WI38 (cell line): ENCODE results near the gene ATP6V0A4.
"Not testable (repeated sequence)": the region's sequence is repeated elsewhere in the genome, so short reads cannot be mapped to it uniquely, and the experiment has no call there.

Source experiments
- H3K4me3 ChIP-seq: 2 replicates; pipeline ENCODE4 v1.5.1; 2011; ENCODE audit warnings: low read depth, mild to moderate bottlenecking, control low read depth, low read length
- TF ChIP-seq, protein P1 (sequence below): IDR thresholded peaks from 2 replicates; pipeline ENCODE4 v1.5.1; 2012; ENCODE audit warnings: low read depth, mild to moderate bottlenecking, control low read depth, low read length

The ATP6V0A4 gene

DNA sequence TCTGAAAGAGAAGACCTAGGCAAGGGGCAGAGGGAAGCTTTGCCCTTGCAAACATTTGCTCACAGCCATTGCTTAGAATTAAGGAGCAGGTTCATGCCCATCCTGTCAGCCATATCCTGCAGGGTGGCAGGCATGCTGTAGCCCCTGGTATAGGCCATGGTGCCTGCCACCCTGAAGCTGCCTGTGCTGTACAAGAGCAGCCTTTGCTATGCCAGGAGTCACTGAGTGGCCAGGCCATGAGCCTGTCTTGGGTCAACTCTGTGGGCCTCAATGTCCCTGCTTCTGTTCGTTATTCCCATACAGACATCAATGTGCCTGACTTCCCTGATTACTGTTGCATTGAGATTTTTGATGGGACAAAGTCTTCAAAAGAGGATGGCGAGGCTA lies 96.5 kb downstream of the ATP6V0A4 start:
- TF ChIP-seq, protein P1, sequence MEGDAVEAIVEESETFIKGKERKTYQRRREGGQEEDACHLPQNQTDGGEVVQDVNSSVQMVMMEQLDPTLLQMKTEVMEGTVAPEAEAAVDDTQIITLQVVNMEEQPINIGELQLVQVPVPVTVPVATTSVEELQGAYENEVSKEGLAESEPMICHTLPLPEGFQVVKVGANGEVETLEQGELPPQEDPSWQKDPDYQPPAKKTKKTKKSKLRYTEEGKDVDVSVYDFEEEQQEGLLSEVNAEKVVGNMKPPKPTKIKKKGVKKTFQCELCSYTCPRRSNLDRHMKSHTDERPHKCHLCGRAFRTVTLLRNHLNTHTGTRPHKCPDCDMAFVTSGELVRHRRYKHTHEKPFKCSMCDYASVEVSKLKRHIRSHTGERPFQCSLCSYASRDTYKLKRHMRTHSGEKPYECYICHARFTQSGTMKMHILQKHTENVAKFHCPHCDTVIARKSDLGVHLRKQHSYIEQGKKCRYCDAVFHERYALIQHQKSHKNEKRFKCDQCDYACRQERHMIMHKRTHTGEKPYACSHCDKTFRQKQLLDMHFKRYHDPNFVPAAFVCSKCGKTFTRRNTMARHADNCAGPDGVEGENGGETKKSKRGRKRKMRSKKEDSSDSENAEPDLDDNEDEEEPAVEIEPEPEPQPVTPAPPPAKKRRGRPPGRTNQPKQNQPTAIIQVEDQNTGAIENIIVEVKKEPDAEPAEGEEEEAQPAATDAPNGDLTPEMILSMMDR: no peak
- H3K4me3 ChIP-seq: no peak overlapping the region

DNA sequence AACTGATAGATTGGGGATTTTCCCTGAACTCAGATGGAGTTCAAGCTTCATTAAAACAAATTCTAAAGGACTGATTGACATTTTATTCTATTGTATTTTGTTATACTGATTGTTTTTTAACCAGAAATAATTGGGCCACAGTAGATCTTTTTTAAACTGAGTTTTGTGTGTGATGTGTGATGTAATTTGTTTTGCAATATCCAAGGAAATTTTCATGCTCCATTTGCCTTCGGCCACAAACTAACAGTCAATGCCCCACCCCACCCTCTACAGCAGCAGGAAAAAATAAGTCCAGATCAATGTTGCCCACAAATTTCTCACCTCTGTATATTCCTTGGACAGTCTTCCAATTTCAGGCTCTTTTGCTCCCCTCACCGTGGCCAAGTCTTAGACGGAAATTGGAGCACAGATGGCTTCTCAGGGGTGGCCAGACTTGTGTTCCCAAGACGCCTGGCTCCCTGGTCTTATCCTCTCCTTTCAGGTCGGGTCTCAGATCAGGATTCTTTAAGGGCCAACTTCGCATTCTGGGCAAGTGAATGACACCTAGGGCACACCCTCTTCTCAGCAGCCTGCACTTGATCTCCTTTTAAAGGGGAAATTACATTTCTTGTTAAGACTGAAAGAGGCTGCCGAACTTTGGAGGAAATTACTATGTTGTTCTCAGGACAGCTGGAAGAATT lies 97.0 kb downstream of the ATP6V0A4 start, which contains the start of gene SVOPL:
Gene SVOPL (minus strand): TSS at position 506 of the 680 bp plus-strand sequence. CDS start 22,317 bp downstream, outside the sequence.
- H3K4me3 ChIP-seq: no peak within 1 kb of the TSS
- TF ChIP-seq, protein P1: no peak

DNA sequence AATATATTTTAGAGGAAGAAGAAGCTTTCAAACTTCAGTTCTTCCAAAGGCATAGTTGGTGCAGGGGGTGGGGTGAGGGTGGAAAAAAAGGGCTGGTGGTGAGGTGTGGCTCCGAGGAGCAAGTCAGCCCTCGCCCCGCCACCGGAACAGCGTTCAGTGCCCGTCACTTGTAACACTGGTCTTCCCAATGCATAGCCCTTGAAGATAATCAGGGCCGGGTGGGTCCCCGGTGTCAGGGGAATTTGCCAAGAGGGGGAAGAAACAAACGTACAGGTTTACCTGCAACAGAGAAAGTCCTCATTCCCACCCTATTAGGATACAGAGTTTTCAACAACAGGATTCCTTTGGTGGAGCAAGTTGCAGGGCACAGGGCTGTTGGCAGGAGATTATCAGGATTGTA lies 98.3 kb downstream of the ATP6V0A4 start:
- TF ChIP-seq, protein P1: no peak

DNA sequence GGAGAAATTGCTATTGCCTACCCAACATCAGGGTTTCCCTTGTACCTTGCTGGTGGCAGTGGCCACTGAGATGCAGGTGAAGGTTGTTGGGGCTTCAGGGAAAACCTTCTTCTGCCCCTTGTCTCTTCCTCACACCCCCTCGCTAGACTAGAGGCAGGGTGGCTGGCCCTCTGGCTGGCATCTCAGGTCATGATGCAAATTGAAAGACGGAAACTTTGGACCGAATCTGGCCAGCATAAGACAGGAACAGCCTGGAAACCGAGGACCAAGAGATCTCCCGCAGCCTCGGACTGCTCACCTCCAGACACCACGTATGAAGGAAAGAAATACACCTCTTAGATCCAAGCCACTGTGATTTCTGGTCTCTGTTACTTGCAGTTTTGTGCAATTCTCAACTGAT lies 99.7 kb downstream of the ATP6V0A4 start:
- TF ChIP-seq, protein P1: no peak
- H3K4me3 ChIP-seq: no peak overlapping the region

More for the DNA sequence above, 98.3 kb downstream of the ATP6V0A4 start:
- no peak overlapping the region for H3K4me3 ChIP-seq

DNA sequence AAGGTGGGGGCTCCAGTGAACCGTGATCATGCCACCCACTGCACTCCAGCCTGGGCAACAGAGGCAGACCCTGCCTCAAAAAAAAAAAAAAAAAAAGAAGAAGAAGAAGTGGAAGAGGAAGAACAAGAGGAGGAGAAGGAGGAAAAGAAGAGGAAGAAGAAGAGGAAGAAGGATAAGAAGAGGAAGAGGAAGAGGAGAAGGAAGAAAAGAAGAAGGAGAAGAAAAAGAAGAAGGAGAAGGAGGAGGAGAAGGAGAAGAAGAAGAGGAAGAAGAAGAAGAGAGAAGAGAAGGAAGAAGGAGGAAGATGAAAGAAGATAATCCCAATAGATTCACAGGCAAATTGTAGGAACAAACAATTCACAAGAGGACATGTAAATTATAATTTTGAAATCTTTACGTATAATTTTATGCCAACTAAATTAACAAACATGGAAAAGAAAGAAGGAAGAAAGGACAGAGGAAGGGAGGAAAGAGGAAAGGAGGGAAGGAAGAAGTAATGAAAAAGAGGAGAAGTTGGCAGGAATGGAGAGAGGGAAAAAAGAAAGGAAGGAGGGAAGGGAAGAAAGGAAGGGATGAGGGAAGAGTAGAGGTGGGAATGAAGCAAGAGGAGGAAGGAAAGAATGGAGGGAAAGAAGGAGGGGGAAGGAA lies 100.3 kb downstream of the ATP6V0A4 start:
- no peak overlapping the region for H3K4me3 ChIP-seq
- TF ChIP-seq, protein P1: no peak

DNA sequence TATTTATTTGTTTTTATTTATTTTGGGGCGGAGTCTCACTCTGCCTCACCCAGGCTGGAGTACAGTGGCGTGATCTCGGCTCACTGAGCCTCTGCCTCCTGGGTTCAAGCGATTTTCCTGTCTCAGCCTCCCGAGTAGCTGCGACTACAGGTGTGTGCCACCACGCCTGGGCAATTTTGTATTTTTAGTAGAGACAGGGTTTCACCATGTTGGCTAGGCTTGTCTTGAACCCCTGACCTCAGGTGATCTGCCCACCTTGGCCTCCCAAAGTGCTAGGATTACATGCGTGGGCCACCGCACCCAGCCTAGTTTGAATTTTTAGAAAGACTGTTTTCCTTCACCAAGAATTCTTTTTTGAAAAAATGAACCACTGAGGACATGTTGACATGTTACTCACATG lies 102.2 kb downstream of the ATP6V0A4 start:
- H3K4me3 ChIP-seq: not testable (repeated sequence)

DNA sequence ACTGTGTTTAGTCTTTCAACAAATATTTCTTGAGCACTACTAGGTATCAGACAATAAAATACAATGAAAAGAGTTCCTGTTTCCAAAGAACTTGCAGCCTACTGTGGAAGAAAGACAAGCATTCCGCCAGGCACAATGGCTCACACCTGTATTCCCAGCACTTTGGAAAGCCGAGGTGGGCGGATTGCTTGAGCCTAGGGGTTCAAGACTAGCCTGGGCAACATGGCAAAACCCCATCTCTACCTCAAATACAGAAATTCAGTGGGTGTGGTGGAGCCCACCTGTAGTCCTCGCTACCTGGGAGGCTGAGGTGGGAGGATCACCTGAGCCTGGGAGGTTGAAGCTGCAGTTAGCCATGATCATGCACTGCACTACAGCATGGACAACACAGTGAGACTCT lies 102.9 kb downstream of the ATP6V0A4 start:
- TF ChIP-seq, protein P1: no peak
- H3K4me3 ChIP-seq: no peak overlapping the region
